A172 (cell line): ENCODE measurements around the gene RFC2. TPM values are rescaled to one million over a fixed set of nuclear protein-coding genes. Genes with fewer than 3 reads are reported as not detected.

Source experiments
- DNase-seq: peaks from one replicate; pipeline ENCODE4 v3.0.0-alpha.2; 2015; ENCODE audit warnings: low spot score
- total RNA-seq: library from RNA; depleted of rRNA; stranded (reverse); fragments of >200 nt; shearing (Covaris generic); gene quantifications from 2 replicates; pipeline ENCODE4 v1.2.3, GENCODE V29; 2014; rRNA removed

RFC2 gene
- total RNA-seq, result 99.1 and 138 TPM in 2 replicates

- peak; percentile 94 for DNase-seq
Measured at GRCh38 chr7:74254129-74254857, at the start of gene RFC2. Gene RFC2 (minus strand): TSS chr7:74254399. CDS start chr7:74254383, 16 bp downstream.

- DNase-seq, result peak; percentile 66
Measured at GRCh38 chr7:74302745-74303221, 48.6 kb upstream of the RFC2 start.

DNA sequence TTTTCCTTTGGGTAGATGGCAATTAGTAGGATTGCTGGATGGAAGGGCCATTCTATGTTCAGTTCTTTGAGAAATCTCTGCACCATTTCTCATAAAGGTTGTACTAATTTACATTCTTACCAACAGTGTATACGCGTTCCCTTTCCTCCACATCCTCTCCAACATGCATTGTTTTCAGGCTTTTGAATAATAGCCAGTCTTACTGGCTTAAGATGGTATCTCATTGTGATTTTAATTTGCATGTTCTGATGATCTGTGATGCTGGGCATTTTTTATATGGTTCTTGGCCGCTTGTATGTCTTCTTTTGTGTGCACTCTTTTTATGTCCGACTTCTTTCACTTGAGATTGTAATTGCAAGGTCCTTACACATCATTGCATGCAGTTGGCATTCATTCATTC, 46.7 kb upstream of the RFC2 start:
- no peak for DNase-seq

- DNase-seq, result no peak
Measured at GRCh38 chr7:74299401-74299800, 45.2 kb upstream of the RFC2 start.

GRCh38 chr7:74297516-74298233, 43.5 kb upstream of the RFC2 start:
- DNase-seq, result no peak

DNA sequence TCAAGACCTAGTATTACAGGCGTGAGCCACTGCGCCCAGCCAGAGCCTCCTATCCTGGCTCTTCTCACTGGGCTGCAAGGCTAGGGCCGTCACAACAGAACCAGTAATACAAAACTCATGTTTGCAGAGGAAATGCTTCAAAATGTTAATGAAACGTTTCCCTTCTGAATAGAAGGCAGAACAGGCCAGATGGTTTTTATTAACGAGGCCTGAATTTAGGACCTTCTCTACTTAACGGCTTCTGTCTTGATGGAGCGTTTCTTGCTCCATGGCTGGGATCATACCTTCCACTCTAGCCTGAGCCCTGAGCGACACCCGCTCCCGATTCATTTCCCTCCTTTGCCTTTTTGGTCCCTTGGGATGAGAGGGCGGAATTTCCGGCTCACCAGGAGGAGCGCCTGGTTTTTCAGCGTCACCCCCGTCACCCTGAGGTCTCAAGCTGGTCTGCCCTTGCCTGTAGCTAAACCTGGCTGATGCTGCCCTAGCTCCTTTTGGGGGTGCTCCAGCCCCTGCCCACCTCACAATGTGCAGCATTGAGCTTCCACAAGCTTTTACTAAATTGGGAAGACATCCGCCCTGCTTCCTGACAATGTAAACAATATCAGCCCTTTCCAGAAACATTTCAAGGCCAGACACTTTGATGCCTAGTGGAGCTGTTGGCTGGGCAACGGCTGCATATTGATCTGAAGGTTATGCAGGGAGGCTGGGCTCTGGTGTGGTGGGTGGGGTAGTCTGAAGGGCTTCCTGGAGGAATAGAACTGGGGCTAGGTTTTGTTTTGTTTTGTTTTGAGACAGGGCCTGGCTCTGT, 40.2 kb upstream of the RFC2 start:
- DNase-seq, result no peak

GRCh38 chr7:74293577-74293908, 39.3 kb upstream of the RFC2 start:
- DNase-seq, result no peak

DNA sequence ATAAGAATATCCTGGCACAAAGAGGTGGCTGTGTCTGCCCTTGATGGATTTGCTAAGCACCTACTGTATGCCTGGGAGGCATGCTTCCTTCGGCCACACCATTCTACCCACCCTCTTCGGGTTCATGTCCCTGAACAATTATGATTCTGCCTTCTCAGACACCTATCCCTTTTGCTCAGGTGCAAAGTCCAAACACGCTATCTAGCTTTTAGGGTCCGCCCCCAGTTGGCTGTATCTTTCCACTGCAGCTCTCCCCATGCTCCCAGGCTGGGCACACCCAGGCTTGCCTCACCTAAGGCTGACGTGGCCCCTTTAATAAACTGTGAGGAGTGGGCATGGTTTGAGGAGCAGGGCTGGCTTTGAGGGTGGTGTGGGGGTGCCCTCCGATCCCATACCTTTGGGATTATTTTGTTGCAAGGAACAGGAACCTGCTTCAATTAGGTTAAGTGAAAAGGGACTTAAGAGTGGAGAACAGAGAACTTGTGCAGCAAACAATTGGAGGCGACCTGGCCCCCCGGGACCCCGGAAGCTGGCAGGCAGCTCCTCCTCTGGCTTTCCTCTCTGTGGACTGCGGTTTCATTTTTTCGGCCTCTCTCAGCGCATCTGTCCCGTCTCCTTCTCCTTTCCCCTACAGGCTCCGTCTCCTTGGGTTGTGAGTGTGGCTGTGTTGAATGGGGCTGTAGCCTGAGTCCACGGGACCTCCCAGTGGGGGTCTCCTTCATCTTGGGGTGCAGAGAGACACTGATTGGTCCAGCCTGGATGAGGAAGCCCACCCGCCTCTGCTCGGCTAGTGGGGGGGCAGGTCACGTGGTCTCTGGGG, 38.8 kb upstream of the RFC2 start:
- no peak for DNase-seq

DNA sequence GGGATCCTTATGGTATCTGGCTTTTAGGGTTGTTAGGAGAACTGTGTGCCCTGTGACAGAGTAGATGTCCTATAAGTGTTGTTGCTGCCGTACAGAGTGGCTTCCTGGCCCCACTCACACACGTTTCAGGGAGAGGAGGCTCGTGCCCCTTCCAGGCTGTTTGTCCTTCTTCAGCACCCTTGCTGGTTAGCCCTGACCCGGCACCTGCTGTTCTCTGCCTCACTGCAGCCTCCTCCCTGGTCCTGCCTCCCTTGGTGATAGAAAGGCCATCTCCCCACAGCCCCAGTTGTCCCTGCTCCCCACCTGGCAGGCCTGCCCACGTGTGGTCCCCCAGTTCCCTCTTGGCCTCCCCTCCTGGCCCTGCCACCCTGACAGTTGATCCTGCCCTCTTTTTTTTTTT, 37.3 kb upstream of the RFC2 start:
- no peak for DNase-seq

- DNase-seq, result no peak
Measured at GRCh38 chr7:74290981-74291441, 36.8 kb upstream of the RFC2 start.

DNA sequence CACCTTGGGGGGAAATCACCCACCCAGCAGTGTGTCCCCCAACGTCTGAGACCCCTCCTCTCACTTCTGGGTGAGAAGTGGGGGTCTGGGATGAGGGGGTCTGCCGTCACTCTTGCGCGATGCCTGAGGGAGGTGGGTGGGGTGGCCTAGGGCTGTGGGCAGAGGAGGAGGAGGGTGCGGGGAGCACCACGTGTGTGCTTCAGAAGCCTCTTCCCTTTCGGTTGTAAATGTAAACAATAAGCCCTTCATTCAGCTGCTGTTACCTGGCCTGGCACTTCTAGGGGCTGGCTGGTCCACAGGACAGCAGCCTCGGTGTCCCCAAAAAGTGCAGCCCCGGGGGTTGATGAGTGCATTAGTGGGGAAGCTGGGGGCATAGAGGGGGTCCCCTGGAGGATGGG, 36.4 kb upstream of the RFC2 start:
- no peak for DNase-seq

DNA sequence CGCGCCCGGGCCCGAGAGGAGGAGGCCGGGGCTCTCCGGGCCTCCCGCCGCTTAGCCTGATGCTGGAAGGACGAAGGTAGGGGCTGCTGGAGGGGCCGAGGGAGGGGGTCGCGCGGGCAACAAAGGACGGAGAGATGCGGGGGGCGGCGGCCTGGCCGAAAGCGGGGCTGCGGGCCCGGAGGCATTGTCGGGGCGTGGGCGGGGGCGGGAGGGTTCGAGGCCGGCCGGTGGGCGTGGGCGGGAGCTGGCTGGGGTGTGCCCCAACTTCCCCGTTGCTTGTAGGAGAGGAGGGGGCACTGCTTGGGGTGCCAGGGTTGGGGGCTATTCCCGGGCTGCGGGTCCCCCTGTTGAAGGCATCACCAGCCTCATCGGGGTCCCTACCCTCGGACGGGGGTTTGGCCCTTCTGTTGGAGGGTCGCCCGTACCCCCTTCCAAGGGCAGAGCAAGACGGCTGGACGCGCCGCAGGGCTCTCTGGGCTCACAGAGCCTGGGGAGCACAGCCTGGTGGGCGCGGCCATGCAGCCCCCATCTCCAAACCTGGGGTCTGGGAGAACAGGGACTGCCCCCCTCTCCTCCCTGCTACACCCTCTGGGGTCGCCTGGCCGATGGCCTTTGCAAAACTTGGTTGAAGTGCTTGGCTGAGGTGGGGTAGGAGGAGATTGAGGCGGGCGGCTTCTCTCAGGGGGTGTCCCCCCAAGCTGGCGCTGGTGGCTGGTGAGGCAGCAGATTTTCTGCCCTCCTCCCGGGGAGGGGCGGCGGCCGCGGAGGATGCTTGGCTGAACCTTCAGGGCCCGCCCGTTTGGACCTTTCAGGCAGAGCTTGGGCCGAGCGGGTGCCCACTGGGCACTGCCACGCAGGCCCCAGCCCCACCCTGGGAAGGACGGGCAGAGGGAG, 35.7 kb upstream of the RFC2 start:
- DNase-seq, result peak; percentile 58

DNA sequence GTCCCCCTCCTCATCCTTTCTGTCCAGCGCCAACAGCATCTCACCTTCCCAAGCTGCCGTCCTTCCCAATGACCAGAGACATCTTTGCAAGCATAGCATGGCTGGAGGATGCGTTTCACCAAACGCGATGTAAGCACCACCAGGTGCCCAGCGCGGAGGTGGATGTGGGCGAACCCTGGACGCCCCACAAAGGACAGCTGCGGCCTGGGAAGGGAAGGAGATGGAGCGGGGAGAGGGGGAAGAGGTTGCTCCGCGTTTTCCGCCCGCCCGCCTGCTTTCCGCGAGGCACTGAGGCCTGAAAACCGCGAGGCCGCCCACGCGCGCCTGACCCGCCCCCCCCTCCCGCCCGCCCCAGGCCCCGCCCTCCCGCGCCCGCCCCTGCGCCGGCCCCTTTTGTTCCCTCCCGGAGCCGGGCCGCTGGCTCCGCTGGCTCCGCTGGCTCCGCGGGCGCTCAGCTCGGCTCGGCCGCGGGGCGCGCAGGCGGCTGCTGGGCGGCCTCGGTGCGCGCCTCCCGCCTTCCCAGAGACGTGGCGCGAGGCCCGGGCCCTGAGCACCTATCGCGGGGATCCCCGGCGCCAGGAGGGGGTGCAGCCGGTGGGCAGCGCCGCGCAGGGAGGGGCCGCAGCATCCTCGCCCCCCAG, 34.9 kb upstream of the RFC2 start, which contains the start of gene CLIP2:
Gene CLIP2, plus strand, starts transcription at position 390 of the 641 bp plus-strand sequence. CDS start 28,140 bp downstream, outside the sequence.
- peak; percentile 72 for DNase-seq

DNA sequence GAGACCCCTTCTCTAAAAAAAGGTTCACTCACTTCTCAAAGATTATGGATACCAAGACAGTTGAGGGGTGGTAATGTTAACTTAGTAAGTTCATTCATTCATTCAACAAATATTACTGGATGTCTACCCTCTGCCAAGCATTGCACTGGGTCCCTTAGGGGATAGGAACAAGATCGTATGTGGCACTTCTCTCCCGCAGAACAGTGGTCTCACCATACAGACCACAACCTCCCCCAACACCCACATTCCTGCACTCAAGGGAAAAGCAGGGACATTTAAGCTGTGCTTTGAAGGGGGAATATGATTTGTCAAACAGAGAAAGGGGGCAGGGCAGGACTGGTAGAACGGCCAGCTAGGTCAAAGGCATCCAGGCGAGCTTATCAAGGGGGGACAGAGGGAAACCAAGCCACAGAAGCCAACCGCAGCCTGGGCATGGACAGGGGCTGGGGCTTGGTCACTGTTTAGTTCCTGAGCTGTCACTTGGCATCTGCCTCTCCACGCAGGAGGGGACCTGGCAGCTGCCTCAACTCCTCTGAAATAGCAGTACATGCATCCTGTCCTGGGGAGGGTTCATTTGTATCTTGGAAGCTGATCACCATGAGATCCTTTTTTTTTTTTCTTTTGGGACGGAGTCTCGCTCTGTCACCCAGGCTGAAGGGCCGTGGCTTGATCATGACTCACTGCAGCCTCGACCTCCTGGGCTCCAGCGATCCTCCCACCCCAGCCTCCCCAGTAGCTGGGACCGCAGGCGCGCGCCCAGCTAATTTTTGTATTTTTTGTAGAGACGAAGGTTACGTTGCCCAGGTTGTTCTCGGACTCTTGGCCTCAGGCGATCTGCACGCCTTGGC, 34.1 kb upstream of the RFC2 start:
- no peak for DNase-seq

DNA sequence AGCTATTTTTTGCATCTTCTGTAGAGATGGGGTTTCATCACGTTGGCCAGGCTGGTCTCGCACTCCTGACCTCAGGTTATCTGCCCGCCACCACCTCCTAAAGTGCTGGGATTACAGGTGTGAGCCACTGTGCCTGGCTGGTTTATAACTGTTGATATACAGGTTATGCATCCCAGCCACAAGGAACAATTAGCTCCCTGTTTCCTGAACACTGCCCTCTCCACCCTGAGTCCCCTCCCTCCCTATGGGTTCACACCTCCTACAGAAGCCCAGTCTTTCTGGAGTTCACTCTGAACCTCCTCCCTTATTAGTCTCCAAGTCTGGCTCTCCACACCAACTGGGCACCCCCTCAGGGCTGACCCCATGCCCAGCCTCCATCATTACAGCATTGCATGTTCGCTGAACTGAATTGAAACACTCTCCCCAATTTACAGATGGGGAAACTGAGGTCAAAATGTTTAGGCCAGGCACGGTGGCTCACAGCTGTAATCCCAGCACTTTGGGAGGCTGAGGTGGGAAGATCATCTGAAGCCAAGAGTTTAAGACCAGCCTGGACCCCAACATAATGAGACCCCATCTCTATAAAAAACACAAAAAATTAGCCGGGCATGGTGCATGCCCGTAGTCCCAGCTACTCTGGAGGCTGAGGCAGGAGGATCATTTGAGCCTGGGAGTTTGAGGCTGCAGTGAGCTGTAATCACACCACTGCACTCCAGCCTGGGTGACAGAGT, 33.3 kb upstream of the RFC2 start:
- DNase-seq, result no peak

- DNase-seq, result no peak
Measured at GRCh38 chr7:74286131-74286530, 31.9 kb upstream of the RFC2 start.

DNA sequence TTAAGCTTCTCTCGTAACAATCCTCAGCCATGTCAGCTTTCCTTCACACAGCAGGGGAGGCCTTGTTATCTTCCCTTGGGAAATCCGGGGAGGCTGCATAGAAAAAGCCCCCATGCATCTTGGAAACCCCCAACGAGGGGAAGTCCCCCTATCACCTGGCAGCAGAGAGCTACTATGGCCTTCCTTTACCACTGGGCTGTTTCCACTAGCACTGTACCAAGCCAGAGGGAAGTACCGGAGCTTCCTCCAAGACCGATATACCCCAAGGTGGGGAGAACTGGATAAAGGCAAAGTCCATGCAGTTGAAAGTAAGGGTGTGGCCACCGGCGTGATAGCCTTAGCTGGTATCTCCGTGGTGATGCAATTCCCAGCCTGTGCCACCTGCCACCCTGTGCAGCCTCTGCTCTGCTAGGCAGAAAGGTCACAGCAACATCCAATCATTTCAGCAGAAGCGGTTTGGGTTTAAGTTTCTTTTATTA, 30.6 kb upstream of the RFC2 start:
- DNase-seq, result peak; percentile 83

DNA sequence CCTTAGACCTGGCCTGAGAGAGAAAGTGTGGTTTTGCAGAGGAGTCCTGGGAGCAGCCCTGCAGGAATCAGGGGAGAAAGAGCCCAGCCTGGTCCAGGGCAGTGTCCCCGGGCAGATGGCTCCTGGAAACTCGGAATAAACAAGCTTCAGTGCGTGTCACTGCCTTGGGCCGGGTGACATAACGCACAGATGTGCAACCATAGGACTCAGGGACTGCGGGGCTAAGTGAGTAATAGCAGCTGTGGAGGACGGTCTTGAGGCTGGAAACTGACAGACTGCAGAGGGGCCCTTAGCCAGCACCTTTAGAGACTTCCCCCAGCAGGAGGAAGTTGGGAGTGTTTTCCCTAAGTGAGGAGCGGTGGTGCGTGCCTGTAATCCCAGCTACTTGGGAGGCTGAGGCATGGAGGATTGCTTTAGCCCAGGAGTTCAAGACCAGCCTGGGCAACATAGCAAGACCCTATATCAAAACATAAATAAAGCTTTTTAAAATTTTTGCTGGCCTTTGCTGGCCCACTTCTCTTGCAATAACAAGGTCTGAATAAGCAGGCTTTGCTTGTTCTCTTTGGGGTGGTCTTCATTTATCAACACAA, 29.8 kb upstream of the RFC2 start:
- no peak for DNase-seq
